ENCODE data around the gene CXCR4. TPM values are rescaled to one million over a fixed set of nuclear protein-coding genes. Genes with fewer than 3 reads are reported as not detected.
A peak's percentile ranks its signal among the peaks of the same experiment; 100 is the strongest.

CXCR4 gene
- total RNA-seq (2021; fragmentation: NEBNext Ultra II Directional; extraction: Animal tissue kit (Norgen Biotek cat#: 25700)) = not detected
- long read RNA-seq = 0 reads

- Mint-ChIP-seq H3K4me1 (ENCODE audit: low read depth) (0 out of 2 replicates have a peak, but pooled peaks cover 8% of the 10 kb centered on the region), H3K27me3 (ENCODE audit: insufficient read depth) (peaks cover 42% of the 10 kb centered on the region), H3K27ac (no peak within 1 kb of the TSS), H3K4me3 (peak within 1 kb of the TSS; percentile 66), H3K9me3 (no peaks in the 10 kb centered on the region), H3K36me3 (ENCODE audit: low read depth) (no peaks in the 10 kb centered on the region)
- DNase-seq = no peak
- TF ChIP-seq, protein P1, sequence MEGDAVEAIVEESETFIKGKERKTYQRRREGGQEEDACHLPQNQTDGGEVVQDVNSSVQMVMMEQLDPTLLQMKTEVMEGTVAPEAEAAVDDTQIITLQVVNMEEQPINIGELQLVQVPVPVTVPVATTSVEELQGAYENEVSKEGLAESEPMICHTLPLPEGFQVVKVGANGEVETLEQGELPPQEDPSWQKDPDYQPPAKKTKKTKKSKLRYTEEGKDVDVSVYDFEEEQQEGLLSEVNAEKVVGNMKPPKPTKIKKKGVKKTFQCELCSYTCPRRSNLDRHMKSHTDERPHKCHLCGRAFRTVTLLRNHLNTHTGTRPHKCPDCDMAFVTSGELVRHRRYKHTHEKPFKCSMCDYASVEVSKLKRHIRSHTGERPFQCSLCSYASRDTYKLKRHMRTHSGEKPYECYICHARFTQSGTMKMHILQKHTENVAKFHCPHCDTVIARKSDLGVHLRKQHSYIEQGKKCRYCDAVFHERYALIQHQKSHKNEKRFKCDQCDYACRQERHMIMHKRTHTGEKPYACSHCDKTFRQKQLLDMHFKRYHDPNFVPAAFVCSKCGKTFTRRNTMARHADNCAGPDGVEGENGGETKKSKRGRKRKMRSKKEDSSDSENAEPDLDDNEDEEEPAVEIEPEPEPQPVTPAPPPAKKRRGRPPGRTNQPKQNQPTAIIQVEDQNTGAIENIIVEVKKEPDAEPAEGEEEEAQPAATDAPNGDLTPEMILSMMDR (IDR thresholded peaks at IDR 0.05) = no peak
Measured at GRCh38 chr2:136117909-136118818, at the start of gene CXCR4. Gene CXCR4, minus strand, starts transcription at chr2:136118149. Its CDS starts 89 bp downstream, at chr2:136118060.

DNA sequence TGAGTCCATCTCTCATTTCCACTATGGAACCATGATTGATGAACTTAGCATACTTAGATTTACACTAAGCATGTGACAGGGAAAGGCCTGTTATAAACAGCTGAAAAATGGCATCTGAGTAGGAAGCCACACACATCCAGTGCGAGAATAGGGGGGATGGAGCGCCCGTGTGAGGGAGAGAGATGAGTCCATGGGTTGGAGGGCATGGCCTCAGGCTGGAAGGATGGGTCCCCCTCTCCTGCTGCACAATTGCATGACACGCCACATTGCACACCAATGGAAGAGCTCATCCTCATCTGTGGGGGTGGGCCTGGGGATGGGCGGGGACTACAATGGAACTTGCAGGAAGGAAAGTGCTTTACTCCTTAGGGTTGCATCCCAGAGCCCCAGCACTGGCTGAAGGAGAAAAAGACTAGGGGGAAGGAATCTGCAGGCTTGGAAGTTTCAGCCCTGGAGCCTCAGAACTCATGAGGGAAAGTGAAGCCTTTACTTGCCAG is 46.4 kb upstream of the CXCR4 start:
- Mint-ChIP-seq H3K9me3 (peaks cover 3% of the 10 kb centered on the region; the same call in 1 of the 2 replicates), H3K4me1 (ENCODE audit: low read depth) (no peaks in the 10 kb centered on the region), H3K36me3 (ENCODE audit: low read depth) (no peaks in the 10 kb centered on the region), H3K27me3 (ENCODE audit: insufficient read depth) (no peaks in the 10 kb centered on the region), H3K27ac (no peak overlapping the region), H3K4me3 (no peak overlapping the region)
- no peak for DNase-seq
- TF ChIP-seq, protein P1 (IDR thresholded peaks at IDR 0.05) = no peak

- TF ChIP-seq, protein P1 (IDR thresholded peaks at IDR 0.05) = no peak
- DNase-seq = no peak
- H3K4me3 Mint-ChIP-seq = no peak overlapping the region
- H3K4me1 Mint-ChIP-seq (ENCODE audit: low read depth) = no peaks in the 10 kb centered on the region
- H3K27ac Mint-ChIP-seq = no peak overlapping the region
- no peaks in the 10 kb centered on the region for H3K36me3 Mint-ChIP-seq (ENCODE audit: low read depth)
- H3K27me3 Mint-ChIP-seq (ENCODE audit: insufficient read depth) = no peaks in the 10 kb centered on the region
- H3K9me3 Mint-ChIP-seq = peaks cover 3% of the 10 kb centered on the region; the same call in 1 of the 2 replicates
Measured at GRCh38 chr2:136162438-136162837, 44.5 kb upstream of the CXCR4 start.

DNA sequence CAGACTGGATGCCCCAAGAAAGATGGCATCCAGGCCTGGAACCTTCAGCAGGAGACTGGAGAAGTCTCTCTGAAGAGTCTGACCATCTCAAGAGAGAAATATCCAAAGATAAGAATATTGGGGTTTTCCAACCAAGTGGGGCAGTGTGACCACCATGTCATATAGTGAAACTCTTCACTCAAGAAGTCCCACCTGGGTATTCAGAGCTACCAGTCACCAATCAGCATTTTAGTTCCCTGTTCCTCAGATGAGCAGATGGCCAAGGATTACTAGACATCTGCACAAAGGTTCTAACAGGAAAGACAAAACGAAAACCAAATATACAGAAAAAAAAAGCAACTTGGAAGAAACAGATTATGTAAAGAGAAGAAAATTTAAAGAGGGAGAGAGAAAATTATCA is 38.5 kb upstream of the CXCR4 start:
- TF ChIP-seq, protein P1 (IDR thresholded peaks at IDR 0.05) = no peak
- peaks cover 2% of the 10 kb centered on the region for H3K27me3 Mint-ChIP-seq (ENCODE audit: insufficient read depth)
- no peaks in the 10 kb centered on the region for H3K36me3 Mint-ChIP-seq (ENCODE audit: low read depth)
- H3K4me1 Mint-ChIP-seq (ENCODE audit: low read depth) = no peaks in the 10 kb centered on the region
- peaks cover 7% of the 10 kb centered on the region; the same call in 1 of the 2 replicates for H3K9me3 Mint-ChIP-seq
- no peak overlapping the region for H3K4me3 Mint-ChIP-seq
- H3K27ac Mint-ChIP-seq = no peak overlapping the region
- DNase-seq = no peak

DNA sequence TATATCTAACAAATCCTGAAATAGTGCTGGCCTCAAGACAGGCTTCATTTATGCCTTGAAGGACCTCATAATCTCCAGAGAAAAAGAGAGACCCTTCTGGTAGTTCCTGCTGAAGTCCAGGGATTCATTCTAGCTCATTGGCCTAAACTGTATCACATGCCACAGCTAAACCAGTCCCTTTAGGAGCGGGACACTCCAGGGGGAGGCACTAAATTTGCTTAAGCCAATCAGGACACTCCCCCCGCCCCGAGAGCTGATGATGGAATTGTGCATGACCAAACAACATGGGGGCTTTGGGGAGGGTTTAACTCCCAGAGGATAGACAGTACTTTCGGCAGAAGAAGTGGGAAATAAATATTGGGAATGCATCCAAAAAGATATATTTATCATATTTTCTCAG is 36.4 kb upstream of the CXCR4 start:
- H3K4me3 Mint-ChIP-seq = no peak overlapping the region
- DNase-seq = no peak
- H3K36me3 Mint-ChIP-seq (ENCODE audit: low read depth) = no peaks in the 10 kb centered on the region
- TF ChIP-seq, protein P1 (IDR thresholded peaks at IDR 0.05) = no peak
- H3K4me1 Mint-ChIP-seq (ENCODE audit: low read depth) = no peaks in the 10 kb centered on the region
- H3K27ac Mint-ChIP-seq = no peak overlapping the region
- peaks cover 2% of the 10 kb centered on the region for H3K27me3 Mint-ChIP-seq (ENCODE audit: insufficient read depth)
- H3K9me3 Mint-ChIP-seq = peaks cover 10% of the 10 kb centered on the region; the same call in 1 of the 2 replicates
